ENCODE results near the gene RPL29. TPM values are rescaled to one million over a fixed set of nuclear protein-coding genes. Genes with fewer than 3 reads are reported as not detected.
A peak's percentile ranks its signal among the peaks of the same experiment; 100 is the strongest.

Gene RPL29
- total and polyA plus RNA-seq, 2 of the 13 experiments (the other 11 are each of a cell fraction or from before 2014, with no cell fraction given) = 1,348 to 2,263 TPM

DNA sequence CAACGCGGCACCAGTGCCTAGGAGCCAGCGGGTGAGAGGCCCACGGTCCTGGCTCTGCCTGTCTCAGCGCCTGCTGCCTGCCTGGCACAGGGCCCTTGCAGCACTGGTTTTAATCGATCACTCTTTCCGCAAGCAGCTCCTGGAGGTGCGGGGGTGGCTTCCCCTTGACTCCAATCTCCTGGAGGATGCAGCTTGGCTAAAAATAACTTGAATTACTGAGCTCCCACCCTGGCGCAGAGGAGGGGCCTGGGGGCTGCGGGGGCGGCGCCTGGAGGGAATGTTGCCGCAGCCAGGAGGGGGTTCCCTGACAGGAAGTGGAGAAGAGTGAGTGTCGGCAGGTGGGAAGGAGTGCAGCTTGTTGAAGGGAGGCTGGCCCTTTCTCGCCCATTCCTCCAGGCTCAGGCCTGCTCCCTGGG, 9.9 kb upstream of the RPL29 start (continued):
- TF ChIP-seq, protein P1, sequence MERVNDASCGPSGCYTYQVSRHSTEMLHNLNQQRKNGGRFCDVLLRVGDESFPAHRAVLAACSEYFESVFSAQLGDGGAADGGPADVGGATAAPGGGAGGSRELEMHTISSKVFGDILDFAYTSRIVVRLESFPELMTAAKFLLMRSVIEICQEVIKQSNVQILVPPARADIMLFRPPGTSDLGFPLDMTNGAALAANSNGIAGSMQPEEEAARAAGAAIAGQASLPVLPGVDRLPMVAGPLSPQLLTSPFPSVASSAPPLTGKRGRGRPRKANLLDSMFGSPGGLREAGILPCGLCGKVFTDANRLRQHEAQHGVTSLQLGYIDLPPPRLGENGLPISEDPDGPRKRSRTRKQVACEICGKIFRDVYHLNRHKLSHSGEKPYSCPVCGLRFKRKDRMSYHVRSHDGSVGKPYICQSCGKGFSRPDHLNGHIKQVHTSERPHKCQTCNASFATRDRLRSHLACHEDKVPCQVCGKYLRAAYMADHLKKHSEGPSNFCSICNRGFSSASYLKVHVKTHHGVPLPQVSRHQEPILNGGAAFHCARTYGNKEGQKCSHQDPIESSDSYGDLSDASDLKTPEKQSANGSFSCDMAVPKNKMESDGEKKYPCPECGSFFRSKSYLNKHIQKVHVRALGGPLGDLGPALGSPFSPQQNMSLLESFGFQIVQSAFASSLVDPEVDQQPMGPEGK (CRISPR knock-in tag; IDR thresholded peaks at IDR 0.05) = peak; percentile 30; the same call in 1 of the 2 replicates
- TF ChIP-seq ZNF629 (CRISPR knock-in tag; conservative IDR thresholded peaks at IDR 0.05) (no peak), ZNF790 (CRISPR knock-in tag; IDR thresholded peaks at IDR 0.05; ENCODE audit: borderline replicate concordance) (no peak), MED8 (CRISPR knock-in tag; IDR thresholded peaks at IDR 0.05; ENCODE audit: insufficient replicate concordance) (no peak), GATAD1 (CRISPR knock-in tag; IDR thresholded peaks at IDR 0.05) (no peak), SMAD1 (CRISPR knock-in tag; IDR thresholded peaks at IDR 0.05; ENCODE audit: borderline replicate concordance, low read depth) (no peak), ZSCAN12 (CRISPR knock-in tag; IDR thresholded peaks at IDR 0.05) (no peak), FOSL2 (CRISPR knock-in tag; IDR thresholded peaks at IDR 0.05) (no peak), ARNT (IDR thresholded peaks at IDR 0.05) (no peak)
- TF ChIP-seq, protein P2, sequence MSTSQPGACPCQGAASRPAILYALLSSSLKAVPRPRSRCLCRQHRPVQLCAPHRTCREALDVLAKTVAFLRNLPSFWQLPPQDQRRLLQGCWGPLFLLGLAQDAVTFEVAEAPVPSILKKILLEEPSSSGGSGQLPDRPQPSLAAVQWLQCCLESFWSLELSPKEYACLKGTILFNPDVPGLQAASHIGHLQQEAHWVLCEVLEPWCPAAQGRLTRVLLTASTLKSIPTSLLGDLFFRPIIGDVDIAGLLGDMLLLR (CRISPR knock-in tag; IDR thresholded peaks at IDR 0.05) = no peak
- TF ChIP-seq, protein P3, sequence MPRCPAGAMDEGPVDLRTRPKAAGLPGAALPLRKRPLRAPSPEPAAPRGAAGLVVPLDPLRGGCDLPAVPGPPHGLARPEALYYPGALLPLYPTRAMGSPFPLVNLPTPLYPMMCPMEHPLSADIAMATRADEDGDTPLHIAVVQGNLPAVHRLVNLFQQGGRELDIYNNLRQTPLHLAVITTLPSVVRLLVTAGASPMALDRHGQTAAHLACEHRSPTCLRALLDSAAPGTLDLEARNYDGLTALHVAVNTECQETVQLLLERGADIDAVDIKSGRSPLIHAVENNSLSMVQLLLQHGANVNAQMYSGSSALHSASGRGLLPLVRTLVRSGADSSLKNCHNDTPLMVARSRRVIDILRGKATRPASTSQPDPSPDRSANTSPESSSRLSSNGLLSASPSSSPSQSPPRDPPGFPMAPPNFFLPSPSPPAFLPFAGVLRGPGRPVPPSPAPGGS (CRISPR knock-in tag; IDR thresholded peaks at IDR 0.05) = no peak
- TF ChIP-seq, protein P4, sequence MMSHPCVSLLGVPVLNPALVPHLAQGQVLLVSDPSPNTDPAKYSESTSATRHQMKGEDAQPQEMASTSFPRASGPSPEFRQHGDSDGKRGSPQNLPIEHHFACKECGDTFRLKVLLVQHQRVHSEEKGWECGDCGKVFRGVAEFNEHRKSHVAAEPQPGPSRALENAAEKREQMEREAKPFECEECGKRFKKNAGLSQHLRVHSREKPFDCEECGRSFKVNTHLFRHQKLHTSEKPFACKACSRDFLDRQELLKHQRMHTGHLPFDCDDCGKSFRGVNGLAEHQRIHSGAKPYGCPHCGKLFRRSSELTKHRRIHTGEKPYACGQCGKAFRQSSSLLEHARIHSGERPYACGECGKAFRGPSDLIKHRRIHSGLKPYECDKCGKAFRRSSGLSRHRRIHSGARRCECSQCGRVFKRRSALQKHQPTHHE (CRISPR knock-in tag; IDR thresholded peaks at IDR 0.05; ENCODE audit: borderline replicate concordance) = no peak

Data from HepG2 (cell line).